MM.1S (cell line): Measurements from ENCODE around the gene MS4A10.

Source experiments
- EZH2 ChIP-seq: fragments of 300-600 bp; sonication (generic); optimal IDR thresholded peaks from 2 replicates; pipeline ENCODE3; 2017; ENCODE audit warnings: low read depth, mild to moderate bottlenecking, antibody characterized with exemption, low read length, mixed read lengths
- EZH2phosphoT487 ChIP-seq: fragments of 300-600 bp; sonication (generic); IDR thresholded peaks from 2 replicates; pipeline ENCODE4 v1.6.1; 2018; ENCODE audit warnings: antibody characterized with exemption, low read length
- TF ChIP-seq, protein P1 (sequence below): fragments of 300-600 bp; sonication (generic); IDR thresholded peaks from 2 replicates; pipeline ENCODE4 v1.5.1; 2016; ENCODE audit warnings: antibody characterized with exemption, low read length, mixed read lengths

- TF ChIP-seq, protein P1, sequence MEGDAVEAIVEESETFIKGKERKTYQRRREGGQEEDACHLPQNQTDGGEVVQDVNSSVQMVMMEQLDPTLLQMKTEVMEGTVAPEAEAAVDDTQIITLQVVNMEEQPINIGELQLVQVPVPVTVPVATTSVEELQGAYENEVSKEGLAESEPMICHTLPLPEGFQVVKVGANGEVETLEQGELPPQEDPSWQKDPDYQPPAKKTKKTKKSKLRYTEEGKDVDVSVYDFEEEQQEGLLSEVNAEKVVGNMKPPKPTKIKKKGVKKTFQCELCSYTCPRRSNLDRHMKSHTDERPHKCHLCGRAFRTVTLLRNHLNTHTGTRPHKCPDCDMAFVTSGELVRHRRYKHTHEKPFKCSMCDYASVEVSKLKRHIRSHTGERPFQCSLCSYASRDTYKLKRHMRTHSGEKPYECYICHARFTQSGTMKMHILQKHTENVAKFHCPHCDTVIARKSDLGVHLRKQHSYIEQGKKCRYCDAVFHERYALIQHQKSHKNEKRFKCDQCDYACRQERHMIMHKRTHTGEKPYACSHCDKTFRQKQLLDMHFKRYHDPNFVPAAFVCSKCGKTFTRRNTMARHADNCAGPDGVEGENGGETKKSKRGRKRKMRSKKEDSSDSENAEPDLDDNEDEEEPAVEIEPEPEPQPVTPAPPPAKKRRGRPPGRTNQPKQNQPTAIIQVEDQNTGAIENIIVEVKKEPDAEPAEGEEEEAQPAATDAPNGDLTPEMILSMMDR, result no peak
- no peak for TF ChIP-seq EZH2
- no peak for TF ChIP-seq EZH2phosphoT487
These were observed 4.4 kb upstream of the MS4A10 start for GRCh38 chr11:60780774-60781173.
